ENCODE measurements around the gene ZBTB20. TPM values are rescaled to one million over a fixed set of nuclear protein-coding genes. Genes with fewer than 3 reads are reported as not detected.

Gene ZBTB20
- total RNA-seq, 1 donor from 2014 or later, result 61.0 TPM

DNA sequence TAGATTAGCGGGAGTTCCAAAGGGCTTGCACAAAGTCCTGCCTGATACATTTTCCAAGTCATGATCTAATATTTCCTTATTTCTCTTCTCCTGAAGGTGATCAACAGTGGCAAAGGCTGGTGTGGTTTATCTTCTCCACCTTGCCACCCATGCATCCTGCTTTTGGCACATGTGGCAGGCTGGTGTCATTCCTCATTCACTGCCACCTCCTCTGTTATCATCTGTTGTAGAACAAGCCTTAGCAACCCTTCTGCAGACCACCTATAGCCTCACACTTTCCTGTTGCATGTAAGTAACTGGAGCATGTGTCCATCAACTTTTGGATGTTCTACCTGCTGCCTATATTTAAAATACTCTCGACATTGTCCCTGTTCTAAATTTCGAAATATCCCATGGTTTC is 294.1 kb downstream of the ZBTB20 start:
- no peaks in the 10 kb centered on the region for H3K36me3 ChIP-seq
- no peaks in the 10 kb centered on the region for H3K9me3 ChIP-seq
- intact Hi-C loops (cut with DNase I), result no loop called here
- H3K27ac ChIP-seq, result no peak overlapping the region
- TF ChIP-seq, protein P1, sequence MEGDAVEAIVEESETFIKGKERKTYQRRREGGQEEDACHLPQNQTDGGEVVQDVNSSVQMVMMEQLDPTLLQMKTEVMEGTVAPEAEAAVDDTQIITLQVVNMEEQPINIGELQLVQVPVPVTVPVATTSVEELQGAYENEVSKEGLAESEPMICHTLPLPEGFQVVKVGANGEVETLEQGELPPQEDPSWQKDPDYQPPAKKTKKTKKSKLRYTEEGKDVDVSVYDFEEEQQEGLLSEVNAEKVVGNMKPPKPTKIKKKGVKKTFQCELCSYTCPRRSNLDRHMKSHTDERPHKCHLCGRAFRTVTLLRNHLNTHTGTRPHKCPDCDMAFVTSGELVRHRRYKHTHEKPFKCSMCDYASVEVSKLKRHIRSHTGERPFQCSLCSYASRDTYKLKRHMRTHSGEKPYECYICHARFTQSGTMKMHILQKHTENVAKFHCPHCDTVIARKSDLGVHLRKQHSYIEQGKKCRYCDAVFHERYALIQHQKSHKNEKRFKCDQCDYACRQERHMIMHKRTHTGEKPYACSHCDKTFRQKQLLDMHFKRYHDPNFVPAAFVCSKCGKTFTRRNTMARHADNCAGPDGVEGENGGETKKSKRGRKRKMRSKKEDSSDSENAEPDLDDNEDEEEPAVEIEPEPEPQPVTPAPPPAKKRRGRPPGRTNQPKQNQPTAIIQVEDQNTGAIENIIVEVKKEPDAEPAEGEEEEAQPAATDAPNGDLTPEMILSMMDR (IDR thresholded peaks at IDR 0.05), result no peak
- DNase-seq, result no peak
- H3K4me3 ChIP-seq, result no peak overlapping the region
- no peaks in the 10 kb centered on the region for H3K4me1 ChIP-seq
- ATAC-seq, result no peak
- no peaks in the 10 kb centered on the region for H3K27me3 ChIP-seq

DNA sequence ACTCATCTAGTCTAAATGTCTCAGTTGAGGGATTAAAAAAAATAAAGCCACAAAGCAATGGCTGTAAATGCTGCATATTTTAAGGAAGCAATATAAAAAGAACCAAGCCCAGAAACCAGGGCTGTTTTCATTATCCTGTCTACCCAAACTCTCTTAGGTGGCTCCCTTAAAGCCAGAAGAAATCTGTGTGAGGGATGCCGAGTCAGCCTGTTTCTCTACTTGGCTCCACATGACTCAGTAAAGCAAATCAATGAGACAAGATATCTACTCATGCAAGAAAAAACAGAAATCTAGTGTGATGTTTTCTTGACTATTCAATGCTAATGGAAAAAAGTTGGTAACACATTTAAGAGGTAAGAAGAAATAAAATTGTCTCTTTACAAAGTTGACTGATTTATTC is 296.2 kb downstream of the ZBTB20 start:
- DNase-seq (no peak), ATAC-seq (no peak)
- TF ChIP-seq, protein P1 (IDR thresholded peaks at IDR 0.05), result no peak
- H3K4me3 ChIP-seq, result no peak overlapping the region
- intact Hi-C loops (cut with DNase I), result no loop called here
- H3K4me1 ChIP-seq, result peaks cover 5% of the 10 kb centered on the region
- H3K27ac ChIP-seq, result no peak overlapping the region
- no peaks in the 10 kb centered on the region for H3K27me3 ChIP-seq
- H3K36me3 ChIP-seq, result no peaks in the 10 kb centered on the region
- no peaks in the 10 kb centered on the region for H3K9me3 ChIP-seq

DNA sequence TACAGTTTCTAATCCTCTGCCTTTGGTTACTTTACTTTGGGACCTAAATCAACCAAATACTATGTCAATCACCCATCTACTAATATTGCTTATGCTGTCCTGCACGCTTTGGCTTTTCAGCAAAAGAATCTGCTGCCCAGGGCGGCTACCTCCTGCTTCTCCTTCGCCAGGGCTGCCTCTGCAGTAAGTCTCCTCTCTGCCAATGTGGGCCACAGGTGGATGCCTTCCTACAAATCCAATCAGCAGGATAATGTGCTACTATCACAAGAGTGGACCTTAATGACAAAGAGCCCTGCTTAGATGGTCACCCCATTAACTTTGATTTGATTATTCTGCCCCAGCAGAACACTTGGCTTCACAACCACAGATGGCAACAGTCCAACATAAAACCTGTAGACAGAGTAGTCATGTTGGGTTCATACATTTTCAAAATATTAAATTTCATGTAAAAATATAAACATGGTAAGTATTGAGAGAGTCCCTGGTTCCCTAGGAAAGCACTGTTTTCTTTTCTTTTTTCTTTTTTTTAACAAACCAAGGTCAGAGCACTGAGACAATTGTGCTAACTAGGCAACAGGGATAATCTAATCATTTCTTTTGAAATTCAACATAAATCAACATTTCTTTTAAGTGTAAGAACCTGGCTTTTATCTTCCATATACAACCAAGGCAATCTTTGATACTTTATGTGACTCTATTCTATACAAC is 298.3 kb downstream of the ZBTB20 start:
- DNase-seq, result no peak
- Histone ChIP-seq H3K27me3 (no peaks in the 10 kb centered on the region), H3K36me3 (no peaks in the 10 kb centered on the region), H3K4me3 (no peak overlapping the region), H3K27ac (no peak overlapping the region), H3K4me1 (peaks cover 5% of the 10 kb centered on the region), H3K9me3 (no peaks in the 10 kb centered on the region)
- intact Hi-C loops (cut with DNase I), result no loop called here
- TF ChIP-seq, protein P1 (IDR thresholded peaks at IDR 0.05), result no peak
- ATAC-seq, result no peak

DNA sequence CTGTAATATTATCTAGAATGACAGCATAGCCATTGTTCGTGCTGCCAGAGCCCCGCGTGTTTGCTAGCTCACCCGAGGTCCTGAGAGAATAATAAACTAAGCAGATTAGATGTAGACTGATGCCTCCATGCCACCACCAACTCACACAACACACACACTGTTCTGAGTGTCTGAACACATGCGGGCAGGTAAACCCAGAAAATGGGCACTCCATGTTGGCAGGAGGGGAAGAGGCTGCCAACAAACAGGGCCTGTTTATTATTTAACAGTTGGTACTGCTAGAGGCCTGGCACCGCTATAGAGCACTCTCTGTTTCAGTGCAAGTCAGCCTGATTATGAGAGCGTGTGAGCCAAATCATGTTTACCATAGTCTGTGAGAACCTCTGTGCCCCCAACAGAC is 299.0 kb downstream of the ZBTB20 start:
- intact Hi-C loops (cut with DNase I), result no loop called here
- DNase-seq, result peak; percentile 7
- no peak for ATAC-seq
- Histone ChIP-seq H3K27ac (no peak overlapping the region), H3K4me3 (no peak overlapping the region), H3K27me3 (no peaks in the 10 kb centered on the region), H3K36me3 (no peaks in the 10 kb centered on the region), H3K9me3 (no peaks in the 10 kb centered on the region), H3K4me1 (peaks cover 5% of the 10 kb centered on the region)
- TF ChIP-seq, protein P1 (IDR thresholded peaks at IDR 0.05), result no peak

DNA sequence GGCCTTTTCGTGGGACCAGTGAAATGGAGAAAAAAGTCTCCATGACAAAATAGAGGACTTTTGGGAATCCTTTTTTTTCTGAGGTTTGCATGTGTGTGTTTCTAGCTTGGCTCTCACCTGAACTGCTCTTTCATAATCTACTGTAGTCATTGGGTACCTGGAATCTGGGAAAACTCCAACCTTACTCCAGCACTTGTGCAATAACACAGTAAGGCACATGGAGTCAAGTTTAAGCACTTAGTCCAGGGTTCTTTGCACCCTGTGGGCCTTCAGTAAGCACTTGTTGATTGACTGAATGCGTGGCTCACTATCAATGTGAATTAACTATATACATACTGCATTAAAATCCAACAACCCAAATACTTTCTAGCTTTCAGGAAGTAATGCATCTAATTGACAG is 299.5 kb downstream of the ZBTB20 start:
- ATAC-seq, result peak; percentile 73
- intact Hi-C loops (cut with DNase I), result no loop called here
- H3K9me3 ChIP-seq, result no peaks in the 10 kb centered on the region
- no peaks in the 10 kb centered on the region for H3K27me3 ChIP-seq
- peaks cover 5% of the 10 kb centered on the region for H3K4me1 ChIP-seq
- no peak overlapping the region for H3K4me3 ChIP-seq
- TF ChIP-seq, protein P1 (IDR thresholded peaks at IDR 0.05), result no peak
- no peak overlapping the region for H3K27ac ChIP-seq
- DNase-seq, result no peak
- no peaks in the 10 kb centered on the region for H3K36me3 ChIP-seq

DNA sequence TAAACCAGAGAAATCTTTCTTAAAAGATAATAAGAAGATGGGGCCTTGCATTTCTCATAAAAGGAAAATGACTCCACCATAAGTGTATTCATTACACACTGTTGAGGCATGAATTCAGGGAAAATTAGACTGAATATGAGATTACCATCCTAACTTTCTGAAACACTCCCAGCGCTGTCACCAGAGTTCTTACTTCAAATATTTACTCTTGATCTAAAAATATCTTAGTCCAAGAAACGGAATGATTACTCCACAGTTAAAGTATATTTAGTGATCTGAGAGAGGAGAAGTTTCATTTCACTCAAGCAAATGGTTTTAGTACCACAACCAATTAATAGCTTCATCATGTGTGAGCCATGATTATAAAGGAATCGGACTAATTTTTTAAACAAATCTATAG is 300.3 kb downstream of the ZBTB20 start:
- ATAC-seq (peak; percentile 29), DNase-seq (no peak)
- no peak overlapping the region for H3K27ac ChIP-seq
- intact Hi-C loops (cut with DNase I), result no loop called here
- peaks cover 5% of the 10 kb centered on the region for H3K4me1 ChIP-seq
- TF ChIP-seq, protein P1 (IDR thresholded peaks at IDR 0.05), result no peak
- no peaks in the 10 kb centered on the region for H3K36me3 ChIP-seq
- no peaks in the 10 kb centered on the region for H3K27me3 ChIP-seq
- H3K9me3 ChIP-seq, result no peaks in the 10 kb centered on the region
- H3K4me3 ChIP-seq, result no peak overlapping the region

All from upper lobe of right lung (tissue), 1 donor.